PC-3 (cell line): Measurements from ENCODE around the gene DDX24. TPM values are rescaled to one million over a fixed set of nuclear protein-coding genes. Genes with fewer than 3 reads are reported as not detected.

Source experiments
- ATAC-seq: fragments of 200-7000 bp; cut with Tn5 transposase; 2 replicates; pipeline ENCODE4 v1.9.1; 2020; ENCODE audit warnings: mild to moderate bottlenecking, moderate library complexity
- BruUV-seq: library from RNA; stranded (reverse); fragments of 400-500 nt; replicated peaks from 2 replicates; lab custom pipeline; 2021; lab: Mats Ljungman, UMichigan
- CTCF ChIA-PET: fragments of 300-600 bp; sonication (Branson Sonifier 250); formaldehyde crosslinking; loops from one replicate; lab custom pipeline; 2022; ENCODE audit warnings: antibody characterized with exemption; lab: Charles Lee
- POLR2A ChIA-PET: fragments of 300-600 bp; sonication (Branson Sonifier 250); formaldehyde crosslinking; loops from one replicate; lab custom pipeline; 2022; ENCODE audit warnings: antibody characterized with exemption; ENCODE audit not compliant: unreplicated experiment; lab: Charles Lee
- DNase-seq: peaks from one replicate; pipeline ENCODE4 v3.0.0-alpha.2; 2015
- H2AFZ ChIP-seq: fragments of 300-600 bp; sonication (generic); 2 replicates; pipeline ENCODE4 v1.6.0; 2016; ENCODE audit warnings: antibody characterized with exemption, low read length
- H3F3A ChIP-seq: fragments of 300-600 bp; sonication (generic); one replicate; pipeline ENCODE4 v1.6.0; 2017; ENCODE audit warnings: antibody characterized with exemption, low read length, control low read depth, mild to moderate bottlenecking; ENCODE audit not compliant: unreplicated experiment
- H3K27ac ChIP-seq: fragments of 300-600 bp; sonication (generic); 2 replicates; pipeline ENCODE4 v1.5.1; 2016; ENCODE audit warnings: mild to moderate bottlenecking, low read length
- H3K27me3 ChIP-seq: fragments of 300-600 bp; sonication (generic); 2 replicates; pipeline ENCODE4 v1.6.1; 2016; ENCODE audit warnings: low read length, mixed read lengths
- H3K36me3 ChIP-seq: fragments of 300-600 bp; sonication (generic); 2 replicates; pipeline ENCODE4 v1.6.1; 2016; ENCODE audit warnings: low read depth, mixed run types, low read length, mixed read lengths
- H3K4me1 ChIP-seq: fragments of 300-600 bp; sonication (generic); 2 replicates; pipeline ENCODE4 v1.5.1; 2016; ENCODE audit warnings: low read length; ENCODE audit not compliant: insufficient read depth
- H3K4me2 ChIP-seq: fragments of 300-600 bp; sonication (generic); 2 replicates; pipeline ENCODE4 v1.6.0; 2016; ENCODE audit warnings: low read length
- H3K4me3 ChIP-seq: fragments of 300-600 bp; sonication (generic); 2 replicates; pipeline ENCODE4 v1.5.1; 2016; ENCODE audit warnings: mild to moderate bottlenecking, low read length, mixed read lengths
- H3K79me2 ChIP-seq: fragments of 300-600 bp; sonication (generic); 2 replicates; pipeline ENCODE4 v1.6.1; 2017; ENCODE audit warnings: low read length, mixed read lengths
- H3K9ac ChIP-seq: fragments of 300-600 bp; sonication (generic); 2 replicates; pipeline ENCODE4 v1.6.0; 2016; ENCODE audit warnings: mild to moderate bottlenecking, low read length
- H3K9me2 ChIP-seq: fragments of 300-600 bp; sonication (generic); replicated peaks from 2 replicates; pipeline ENCODE4 v1.6.1; 2016; ENCODE audit warnings: mixed run types, low read length, mixed read lengths
- H3K9me3 ChIP-seq: fragments of 300-600 bp; sonication (generic); 2 replicates; pipeline ENCODE4 v1.6.1; 2016; ENCODE audit warnings: low read length, mixed read lengths
- H4K20me1 ChIP-seq: fragments of 300-600 bp; sonication (generic); 2 replicates; pipeline ENCODE4 v1.6.1; 2016; ENCODE audit warnings: low read length, mixed read lengths
- EZH2 ChIP-seq: fragments of 300-600 bp; sonication (generic); IDR thresholded peaks from one replicate; pipeline ENCODE4 v1.6.1; 2017; ENCODE audit warnings: antibody characterized with exemption, mild to moderate bottlenecking, low read length; ENCODE audit not compliant: unreplicated experiment
- EZH2phosphoT487 ChIP-seq: fragments of 300-600 bp; sonication (generic); IDR thresholded peaks from 2 replicates; pipeline ENCODE4 v1.6.1; 2018; ENCODE audit warnings: mild to moderate bottlenecking, antibody characterized with exemption, low read length, borderline replicate concordance
- intact Hi-C: fragments of 100-400 bp; cut with micrococcal nuclease; formaldehyde crosslinking; loops from 2 replicates; pipeline ENCODE4 v1.9.0; 2023
- total RNA-seq: library from RNA; depleted of rRNA; stranded (reverse); fragments of >200 nt; gene quantifications from 2 replicates; pipeline ENCODE4 v1.2.3, GENCODE V29; 2014
- TF ChIP-seq, protein P1 (sequence below): fragments of 300-600 bp; sonication (generic); conservative IDR thresholded peaks from 2 replicates; pipeline ENCODE4 v1.5.1; 2017; ENCODE audit warnings: antibody characterized with exemption, low read depth, mild to moderate bottlenecking, low read length

DDX24 gene
- total RNA-seq, 1 experiment from 2014 or later = 120 TPM

GRCh38 chr14:94112513-94113063, 31.6 kb upstream of the DDX24 start:
- Histone ChIP-seq H3K27me3 (peaks cover 7% of the 10 kb centered on the region), H3K9me2 (no peaks in the 10 kb centered on the region), H3K9me3 (no peaks in the 10 kb centered on the region), H3K27ac (no peak overlapping the region), H2AFZ (no peak overlapping the region), H3F3A (no peaks in the 10 kb centered on the region), H3K4me1 (no peaks in the 10 kb centered on the region; the same call in 1 of the 2 replicates), H4K20me1 (no peaks in the 10 kb centered on the region), H3K4me3 (no peak overlapping the region), H3K4me2 (no peak overlapping the region), H3K9ac (no peak overlapping the region), H3K79me2 (no peaks in the 10 kb centered on the region), H3K36me3 (no peaks in the 10 kb centered on the region)
- CTCF ChIA-PET = no interaction called here
- POLR2A ChIA-PET = no interaction called here
- intact Hi-C loops = no loop called here
- TF ChIP-seq EZH2 (no peak), EZH2phosphoT487 (no peak)
- TF ChIP-seq, protein P1, sequence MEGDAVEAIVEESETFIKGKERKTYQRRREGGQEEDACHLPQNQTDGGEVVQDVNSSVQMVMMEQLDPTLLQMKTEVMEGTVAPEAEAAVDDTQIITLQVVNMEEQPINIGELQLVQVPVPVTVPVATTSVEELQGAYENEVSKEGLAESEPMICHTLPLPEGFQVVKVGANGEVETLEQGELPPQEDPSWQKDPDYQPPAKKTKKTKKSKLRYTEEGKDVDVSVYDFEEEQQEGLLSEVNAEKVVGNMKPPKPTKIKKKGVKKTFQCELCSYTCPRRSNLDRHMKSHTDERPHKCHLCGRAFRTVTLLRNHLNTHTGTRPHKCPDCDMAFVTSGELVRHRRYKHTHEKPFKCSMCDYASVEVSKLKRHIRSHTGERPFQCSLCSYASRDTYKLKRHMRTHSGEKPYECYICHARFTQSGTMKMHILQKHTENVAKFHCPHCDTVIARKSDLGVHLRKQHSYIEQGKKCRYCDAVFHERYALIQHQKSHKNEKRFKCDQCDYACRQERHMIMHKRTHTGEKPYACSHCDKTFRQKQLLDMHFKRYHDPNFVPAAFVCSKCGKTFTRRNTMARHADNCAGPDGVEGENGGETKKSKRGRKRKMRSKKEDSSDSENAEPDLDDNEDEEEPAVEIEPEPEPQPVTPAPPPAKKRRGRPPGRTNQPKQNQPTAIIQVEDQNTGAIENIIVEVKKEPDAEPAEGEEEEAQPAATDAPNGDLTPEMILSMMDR = no peak
- peak; percentile 53; the same call in 1 of the 2 replicates for ATAC-seq
- no TSS peak for BruUV-seq
- DNase-seq = no peak

DNA sequence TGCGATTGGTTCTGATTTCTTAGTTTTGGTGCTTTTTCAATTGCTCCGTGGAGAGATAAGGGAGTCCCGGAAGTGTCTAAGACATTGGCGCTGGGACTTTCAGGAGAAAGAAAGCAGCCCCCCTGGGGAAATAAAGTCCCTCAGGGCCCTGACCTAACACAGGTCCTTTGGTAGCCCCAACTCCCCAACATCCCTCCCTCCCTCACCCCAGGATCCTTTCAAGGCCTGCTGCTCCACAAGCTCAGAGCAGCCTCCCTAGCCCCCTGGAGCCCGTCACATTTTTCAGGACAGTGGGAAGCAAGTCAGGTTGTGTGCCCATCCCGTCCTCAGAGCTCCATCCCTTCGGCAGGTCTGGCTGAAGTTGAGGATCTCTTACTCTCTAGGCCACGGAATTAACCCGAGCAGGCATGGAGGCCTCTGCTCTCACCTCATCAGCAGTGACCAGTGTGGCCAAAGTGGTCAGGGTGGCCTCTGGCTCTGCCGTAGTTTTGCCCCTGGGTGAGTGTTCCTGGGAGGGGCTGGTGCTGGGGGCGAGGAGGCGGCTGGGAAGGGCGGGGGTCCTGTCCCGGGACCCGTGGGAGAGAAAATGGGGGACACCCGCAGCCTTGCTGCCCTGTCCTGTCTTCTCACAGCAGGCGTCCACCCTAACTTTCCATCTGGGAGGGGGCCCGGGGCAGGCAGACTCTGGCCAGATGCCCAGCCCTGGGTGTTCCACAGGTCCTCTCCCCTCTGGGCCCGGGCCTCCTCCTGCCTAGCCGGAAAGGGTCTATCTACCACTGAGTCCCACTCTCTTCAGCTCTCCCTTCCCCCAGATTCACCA, 30.5 kb upstream of the DDX24 start:
- H3K9ac ChIP-seq = no peak overlapping the region
- H4K20me1 ChIP-seq = no peaks in the 10 kb centered on the region
- ChIA-PET POLR2A (no interaction called here), CTCF (no interaction called here)
- BruUV-seq = no TSS peak
- no peaks in the 10 kb centered on the region for H3K36me3 ChIP-seq
- no peak overlapping the region for H3K4me2 ChIP-seq
- H3K9me3 ChIP-seq = no peaks in the 10 kb centered on the region
- no peak overlapping the region for H3K4me3 ChIP-seq
- ATAC-seq (no peak), DNase-seq (no peak)
- H3K27me3 ChIP-seq = peaks cover 3% of the 10 kb centered on the region
- H3K79me2 ChIP-seq = no peaks in the 10 kb centered on the region
- no peak overlapping the region for H3K27ac ChIP-seq
- TF ChIP-seq, protein P1 = no peak
- TF ChIP-seq EZH2phosphoT487 (no peak), EZH2 (no peak)
- intact Hi-C loops = no loop called here
- no peaks in the 10 kb centered on the region for H3K9me2 ChIP-seq
- no peaks in the 10 kb centered on the region; the same call in 1 of the 2 replicates for H3K4me1 ChIP-seq
- no peak overlapping the region for H2AFZ ChIP-seq
- H3F3A ChIP-seq = no peaks in the 10 kb centered on the region
